Testis (tissue), 3 donors: Measurements from ENCODE around the gene FOXE1. TPM values are rescaled to one million over a fixed set of nuclear protein-coding genes. Genes with fewer than 3 reads are reported as not detected.

ENCODE experiments used
- DNase-seq: peaks from one replicate; pipeline ENCODE4 v3.0.0-alpha.2; 2019
- H3K27ac ChIP-seq, 2 donors: fragments of 200-600 bp; sonication (generic); one replicate each; pipeline ENCODE4 v1.5.1; 2019
- H3K27me3 ChIP-seq: fragments of 200-600 bp; sonication (generic); one replicate; pipeline ENCODE4 v1.5.1; 2019
- H3K36me3 ChIP-seq: fragments of 200-600 bp; sonication (generic); one replicate; pipeline ENCODE4 v1.5.1; 2017; ENCODE audit warnings: low read depth; ENCODE audit errors: missing control alignments
- H3K4me1 ChIP-seq: fragments of 200-600 bp; sonication (generic); one replicate; pipeline ENCODE4 v1.5.1; 2019
- H3K4me3 ChIP-seq, 2 donors: fragments of 200-600 bp; sonication (generic); one replicate each; pipeline ENCODE4 v1.5.1; 2017 to 2019
- H3K9me3 ChIP-seq: fragments of 200-600 bp; sonication (generic); one replicate; pipeline ENCODE4 v1.5.1; 2017
- POLR2A ChIP-seq: fragments of 450-650 bp; IDR thresholded peaks from one replicate; pipeline ENCODE4 v1.6.1; 2017; ENCODE audit warnings: antibody characterized with exemption, mild to moderate bottlenecking, moderate library complexity
- WGBS, 2 donors: methylation state at CpG; one replicate each; pipeline ENCODE4 v1.1.5; 2018; 5-methylcytosine and 5-hydroxymethylcytosine counted together
- intact Hi-C: fragments of 100-400 bp; cut with DNase I; formaldehyde crosslinking; loops from one replicate; pipeline ENCODE4 v1.15.1; 2023; ENCODE audit warnings: low total_unique reads
- polyA plus RNA-seq: library from polyadenylated mRNA; stranded (reverse); fragments of 350-450 nt; fragmentation: Illumina TruSeq; extraction: RNeasy Lipid Tissue Mini Kit (QIAGEN cat#74804); gene quantifications from one replicate; pipeline ENCODE4 v1.2.3, GENCODE V29; 2014; ENCODE audit warnings: low read depth, low replicate concordance; ENCODE audit not compliant: insufficient read depth
- total RNA-seq, 2 donors: library from RNA; depleted of rRNA; stranded (reverse); fragments of >200 nt; gene quantifications; one replicate each; pipeline ENCODE4 v1.2.3, GENCODE V29; 2016
- TF ChIP-seq, protein P1 (sequence below), 3 experiments: fragments of 450-650 bp in 2 of 3; fragments of 200-600 bp in 1 of 3; sonication (generic) in 1 of 3; IDR thresholded peaks; one replicate each; pipeline ENCODE4 v1.5.1; 2016 to 2019; ENCODE audit warnings: antibody characterized with exemption in 3 of 3, mild to moderate bottlenecking in 2 of 3, moderate library complexity in 1 of 3

FOXE1 gene
- total and polyA plus RNA-seq, 3 donors from 2014 or later = 0.62 to 1.9 (median 1.1) TPM

DNA sequence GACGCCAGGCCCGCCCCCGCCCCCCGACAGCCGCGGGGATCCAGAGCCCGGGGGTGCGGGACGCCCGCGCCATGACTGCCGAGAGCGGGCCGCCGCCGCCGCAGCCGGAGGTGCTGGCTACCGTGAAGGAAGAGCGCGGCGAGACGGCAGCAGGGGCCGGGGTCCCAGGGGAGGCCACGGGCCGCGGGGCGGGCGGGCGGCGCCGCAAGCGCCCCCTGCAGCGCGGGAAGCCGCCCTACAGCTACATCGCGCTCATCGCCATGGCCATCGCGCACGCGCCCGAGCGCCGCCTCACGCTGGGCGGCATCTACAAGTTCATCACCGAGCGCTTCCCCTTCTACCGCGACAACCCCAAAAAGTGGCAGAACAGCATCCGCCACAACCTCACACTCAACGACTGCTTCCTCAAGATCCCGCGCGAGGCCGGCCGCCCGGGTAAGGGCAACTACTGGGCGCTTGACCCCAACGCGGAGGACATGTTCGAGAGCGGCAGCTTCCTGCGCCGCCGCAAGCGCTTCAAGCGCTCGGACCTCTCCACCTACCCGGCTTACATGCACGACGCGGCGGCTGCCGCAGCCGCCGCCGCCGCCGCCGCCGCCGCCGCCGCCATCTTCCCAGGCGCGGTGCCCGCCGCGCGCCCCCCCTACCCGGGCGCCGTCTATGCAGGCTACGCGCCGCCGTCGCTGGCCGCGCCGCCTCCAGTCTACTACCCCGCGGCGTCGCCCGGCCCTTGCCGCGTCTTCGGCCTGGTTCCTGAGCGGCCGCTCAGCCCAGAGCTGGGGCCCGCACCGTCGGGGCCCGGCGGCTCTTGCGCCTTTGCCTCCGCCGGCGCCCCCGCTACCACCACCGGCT, 1.0 kb downstream of the FOXE1 start:
- intact Hi-C loops = no loop called here
- no peaks in the 10 kb centered on the region for H3K9me3 ChIP-seq
- peak overlapping the region in 1 of 2 donors; percentile 14 for H3K27ac ChIP-seq
- TF ChIP-seq POLR2A = no peak
- TF ChIP-seq, protein P1, sequence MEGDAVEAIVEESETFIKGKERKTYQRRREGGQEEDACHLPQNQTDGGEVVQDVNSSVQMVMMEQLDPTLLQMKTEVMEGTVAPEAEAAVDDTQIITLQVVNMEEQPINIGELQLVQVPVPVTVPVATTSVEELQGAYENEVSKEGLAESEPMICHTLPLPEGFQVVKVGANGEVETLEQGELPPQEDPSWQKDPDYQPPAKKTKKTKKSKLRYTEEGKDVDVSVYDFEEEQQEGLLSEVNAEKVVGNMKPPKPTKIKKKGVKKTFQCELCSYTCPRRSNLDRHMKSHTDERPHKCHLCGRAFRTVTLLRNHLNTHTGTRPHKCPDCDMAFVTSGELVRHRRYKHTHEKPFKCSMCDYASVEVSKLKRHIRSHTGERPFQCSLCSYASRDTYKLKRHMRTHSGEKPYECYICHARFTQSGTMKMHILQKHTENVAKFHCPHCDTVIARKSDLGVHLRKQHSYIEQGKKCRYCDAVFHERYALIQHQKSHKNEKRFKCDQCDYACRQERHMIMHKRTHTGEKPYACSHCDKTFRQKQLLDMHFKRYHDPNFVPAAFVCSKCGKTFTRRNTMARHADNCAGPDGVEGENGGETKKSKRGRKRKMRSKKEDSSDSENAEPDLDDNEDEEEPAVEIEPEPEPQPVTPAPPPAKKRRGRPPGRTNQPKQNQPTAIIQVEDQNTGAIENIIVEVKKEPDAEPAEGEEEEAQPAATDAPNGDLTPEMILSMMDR (IDR thresholded peaks at IDR 0.05) = peak in 1 of 3 experiments; percentile 10
- 2% methylated on average over 31 of the region's 125 CpGs; no CpG with 5 or more reads in 1 of the 2 donors for WGBS, 2 donors
- peaks cover 3% of the 10 kb centered on the region for H3K4me1 ChIP-seq
- H3K27me3 ChIP-seq = no peaks in the 10 kb centered on the region
- H3K36me3 ChIP-seq = no peaks in the 10 kb centered on the region
- H3K4me3 ChIP-seq = peak overlapping the region; percentile 42 to 49
- DNase-seq = peak; percentile 71

DNA sequence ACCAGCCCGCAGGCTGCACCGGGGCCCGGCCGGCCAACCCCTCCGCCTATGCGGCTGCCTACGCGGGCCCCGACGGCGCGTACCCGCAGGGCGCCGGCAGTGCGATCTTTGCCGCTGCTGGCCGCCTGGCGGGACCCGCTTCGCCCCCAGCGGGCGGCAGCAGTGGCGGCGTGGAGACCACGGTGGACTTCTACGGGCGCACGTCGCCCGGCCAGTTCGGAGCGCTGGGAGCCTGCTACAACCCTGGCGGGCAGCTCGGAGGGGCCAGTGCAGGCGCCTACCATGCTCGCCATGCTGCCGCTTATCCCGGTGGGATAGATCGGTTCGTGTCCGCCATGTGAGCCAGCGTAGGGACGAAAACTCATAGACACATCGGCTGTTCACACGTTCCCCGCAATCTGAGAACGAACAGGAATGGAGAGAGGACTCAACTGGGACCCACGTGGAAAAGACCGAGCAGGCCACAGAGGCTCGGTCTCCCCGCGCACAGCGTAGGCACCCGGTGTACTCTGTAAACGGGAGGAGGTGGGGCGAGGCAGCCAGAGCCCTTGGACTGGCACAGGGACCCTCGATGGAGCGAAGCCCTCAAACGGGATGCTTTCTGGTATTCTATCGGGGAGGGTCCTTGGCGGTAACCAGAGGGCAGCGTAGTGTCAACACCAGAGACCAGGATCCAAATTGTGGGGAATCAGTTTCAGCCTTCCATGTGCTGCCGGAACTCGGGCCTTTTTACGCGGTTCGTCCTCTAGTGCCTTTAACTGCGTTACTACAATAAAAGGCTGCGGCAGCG, 1.9 kb downstream of the FOXE1 start:
- Histone ChIP-seq H3K36me3 (no peaks in the 10 kb centered on the region), H3K4me1 (peaks cover 3% of the 10 kb centered on the region), H3K27me3 (no peaks in the 10 kb centered on the region), H3K27ac (peak overlapping the region in 1 of 2 donors; percentile 14), H3K9me3 (no peaks in the 10 kb centered on the region), H3K4me3 (peak overlapping the region; percentile 24 to 49)
- no peak for DNase-seq
- TF ChIP-seq POLR2A = no peak
- TF ChIP-seq, protein P1 (IDR thresholded peaks at IDR 0.05) = no peak
- WGBS, 2 donors = 4 to 5% methylated on average over 27 to 57 of the region's 71 CpGs
- intact Hi-C loops = no loop called here

DNA sequence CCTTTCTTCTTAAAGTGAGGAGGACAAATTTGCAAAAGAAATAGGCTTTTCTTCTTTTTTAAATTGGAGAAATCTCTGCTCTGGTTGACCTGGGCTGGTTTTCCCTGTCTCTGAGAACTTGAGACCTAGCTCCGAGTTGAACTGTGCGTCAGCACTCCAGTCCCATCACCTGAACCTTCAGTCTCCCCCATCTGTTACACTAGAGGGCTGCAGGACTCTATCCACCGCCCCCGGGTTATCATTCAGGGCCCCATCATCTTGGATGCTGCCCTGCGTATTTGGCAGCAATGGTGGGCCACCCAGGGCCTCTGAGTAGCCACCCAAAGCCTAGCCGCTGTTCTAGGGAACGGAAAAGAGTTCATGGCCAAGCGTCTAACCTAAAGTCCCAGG, 2.5 kb downstream of the FOXE1 start:
- no peak overlapping the region for H3K27ac ChIP-seq
- no peaks in the 10 kb centered on the region for H3K9me3 ChIP-seq
- intact Hi-C loops = no loop called here
- no peak for DNase-seq
- no peak overlapping the region for H3K4me3 ChIP-seq
- H3K36me3 ChIP-seq = no peaks in the 10 kb centered on the region
- WGBS, 2 donors = 5 to 11% methylated on average over 8 of the region's 8 CpGs
- peaks cover 3% of the 10 kb centered on the region for H3K4me1 ChIP-seq
- H3K27me3 ChIP-seq = no peaks in the 10 kb centered on the region
- TF ChIP-seq POLR2A = no peak
- TF ChIP-seq, protein P1 (IDR thresholded peaks at IDR 0.05) = no peak

DNA sequence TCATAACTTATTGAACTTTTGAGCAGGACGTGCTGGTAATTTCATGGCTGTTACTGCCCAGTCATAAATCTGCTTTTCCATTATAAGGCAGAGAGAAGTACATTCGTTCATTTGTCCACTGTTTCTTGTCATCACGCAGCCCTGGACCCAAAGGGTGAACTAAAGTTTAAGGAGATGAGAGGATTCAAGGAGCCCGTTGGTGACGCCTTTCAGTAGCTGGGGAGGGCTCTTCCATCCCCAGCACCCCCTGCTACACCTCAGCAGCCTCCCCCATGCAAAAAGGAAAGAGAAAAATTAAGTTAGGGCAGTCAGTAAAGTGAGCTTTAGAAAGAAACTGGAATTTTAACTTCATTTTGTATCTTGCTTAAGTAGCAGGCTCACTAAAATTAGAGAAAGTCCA, 2.9 kb downstream of the FOXE1 start:
- Histone ChIP-seq H3K9me3 (no peaks in the 10 kb centered on the region), H3K4me3 (no peak overlapping the region), H3K36me3 (no peaks in the 10 kb centered on the region), H3K4me1 (peaks cover 3% of the 10 kb centered on the region), H3K27me3 (no peaks in the 10 kb centered on the region), H3K27ac (no peak overlapping the region)
- no peak for DNase-seq
- intact Hi-C loops = no loop called here
- TF ChIP-seq POLR2A = no peak
- TF ChIP-seq, protein P1 (IDR thresholded peaks at IDR 0.05) = no peak
- 13 to 19% methylated on average over 5 of the region's 5 CpGs for WGBS, 2 donors
